Kidney (tissue), 14 donors: ENCODE measurements around the gene ADCK1. TPM values are rescaled to one million over a fixed set of nuclear protein-coding genes. Genes with fewer than 3 reads are reported as not detected.

Experiments
- DNase-seq, 5 donors: peaks; one replicate each; pipeline ENCODE4 v3.0.0-alpha.2; 2013 to 2020
- FAIRE-seq: peaks from 2 replicates; lab custom pipeline; 2012; peaks lifted over from hg19 to GRCh38; lab: Jason Lieb, UNC
- H3K27ac ChIP-seq, 2 donors: one replicate each; pipeline ENCODE4 v1.7.0; 2013; ENCODE audit warnings: low read depth in 2 of 2, low read length in 2 of 2, inconsistent platforms in 1 of 2
- H3K27me3 ChIP-seq: one replicate; pipeline ENCODE4 v1.7.1; 2013; ENCODE audit warnings: low read length, inconsistent platforms; ENCODE audit not compliant: control insufficient read depth, insufficient read depth
- H3K36me3 ChIP-seq, 3 donors: one replicate each; pipeline versions ENCODE4 v1.7.0 to v1.7.1; 2013; ENCODE audit warnings: low read length in 3 of 3, control low read depth in 1 of 3, inconsistent platforms in 1 of 3; ENCODE audit not compliant: insufficient read depth in 3 of 3, control insufficient read depth in 2 of 3
- H3K4me1 ChIP-seq, 3 donors: one replicate each; pipeline versions ENCODE4 v1.7.0 to v1.7.1; 2013; ENCODE audit warnings: low read length in 3 of 3, inconsistent platforms in 1 of 3, low read depth in 1 of 3; ENCODE audit not compliant: control insufficient read depth in 2 of 3, insufficient read depth in 2 of 3
- H3K4me3 ChIP-seq, 3 donors: one replicate each; pipeline versions ENCODE4 v1.7.0 to v1.8.1; 2013; ENCODE audit warnings: low read length in 3 of 3, control low read depth in 1 of 3, inconsistent platforms in 1 of 3
- H3K9ac ChIP-seq, 3 donors: one replicate each; pipeline versions ENCODE4 v1.7.0 to v1.7.1; 2013; ENCODE audit warnings: low read length in 3 of 3, control low read depth in 1 of 3, inconsistent platforms in 1 of 3
- H3K9me3 ChIP-seq, 3 donors: one replicate each; pipeline versions ENCODE4 v1.7.0 to v1.7.1; 2013; ENCODE audit warnings: low read length in 3 of 3, control low read depth in 1 of 3, inconsistent platforms in 1 of 3; ENCODE audit not compliant: control insufficient read depth in 2 of 3, insufficient read depth in 1 of 3
- CTCF ChIP-seq: IDR thresholded peaks from 3 replicates; pipeline ENCODE4 v1.5.1; 2012; ENCODE audit warnings: mild to moderate bottlenecking, moderate library complexity, borderline replicate concordance; ENCODE audit not compliant: insufficient read depth; ENCODE audit errors: extremely low read depth
- intact Hi-C: fragments of 100-400 bp; cut with DNase I; formaldehyde crosslinking; loops from one replicate; pipeline ENCODE4 v1.11.1; 2022
- polyA plus RNA-seq: library from polyadenylated mRNA; stranded (reverse); fragments of 350-450 nt; fragmentation: Illumina TruSeq; extraction: RNeasy Lipid Tissue Mini Kit (QIAGEN cat#74804); gene quantifications from one replicate; pipeline ENCODE4 v1.2.3, GENCODE V29; 2014; ENCODE audit warnings: low read depth, low replicate concordance; ENCODE audit not compliant: insufficient read depth
- total RNA-seq: library from RNA; stranded (reverse); fragmentation: NEBNext Ultra II Directional; extraction: Animal tissue kit (Norgen Biotek cat#: 25700); gene quantifications from one replicate; pipeline ENCODE4 v1.2.1, GENCODE V29; 2021
- donor health status: control.
- donor health status: control.
- donor health status: control.
- donor health status: control.
- donor health status: control.
- donor health status: DM: yes; HTN: yes; CAD: no.
- donor health status: Normal renal cell carcinoma (clear cell type).

ADCK1 gene
- total and polyA plus RNA-seq, 2 donors from 2014 or later: 8.0 to 10.3 TPM

- no peaks in the 10 kb centered on the region for H3K9me3 ChIP-seq
- no peak overlapping the region for H3K27ac ChIP-seq
- H3K4me3 ChIP-seq: no peak overlapping the region
- no peak for TF ChIP-seq CTCF
- no peaks in the 10 kb centered on the region for H3K27me3 ChIP-seq
- H3K9ac ChIP-seq: no peak overlapping the region
- DNase-seq (no peak), FAIRE-seq (no peak)
- intact Hi-C loops: no loop called here
- peaks cover 0 to 14% (median 13%) of the 10 kb centered on the region in 3 donors for H3K36me3 ChIP-seq
- no peaks in the 10 kb centered on the region for H3K4me1 ChIP-seq
Measured at GRCh38 chr14:77822307-77822706, 22.4 kb downstream of the ADCK1 start.

- Histone ChIP-seq H3K27me3 (no peaks in the 10 kb centered on the region), H3K27ac (no peak overlapping the region), H3K4me1 (no peaks in the 10 kb centered on the region), H3K9me3 (no peaks in the 10 kb centered on the region), H3K4me3 (no peak overlapping the region), H3K36me3 (peaks cover 0 to 14% (median 13%) of the 10 kb centered on the region in 3 donors), H3K9ac (no peak overlapping the region)
- no peak for FAIRE-seq
- DNase-seq: no peak
- intact Hi-C loops: no loop called here
- no peak for TF ChIP-seq CTCF
Measured at GRCh38 chr14:77822741-77823140, 22.8 kb downstream of the ADCK1 start.

GRCh38 chr14:77823378-77823777 is 23.5 kb downstream of the ADCK1 start:
- intact Hi-C loops: no loop called here
- DNase-seq (no peak), FAIRE-seq (no peak)
- H3K27me3 ChIP-seq: no peaks in the 10 kb centered on the region
- H3K9ac ChIP-seq: no peak overlapping the region
- H3K9me3 ChIP-seq: no peaks in the 10 kb centered on the region
- no peaks in the 10 kb centered on the region for H3K4me1 ChIP-seq
- peaks cover 0 to 14% (median 13%) of the 10 kb centered on the region in 3 donors for H3K36me3 ChIP-seq
- H3K27ac ChIP-seq: no peak overlapping the region
- no peak for TF ChIP-seq CTCF
- no peak overlapping the region for H3K4me3 ChIP-seq
